Activated naive CD4-positive, alpha-beta T cell treated with anti-CD3 and anti-CD28 coated beads for 36 hours (primary cell): ENCODE results near the gene TMTC2. TPM values are rescaled to one million over a fixed set of nuclear protein-coding genes. Genes with fewer than 3 reads are reported as not detected.

Experiments used
- CTCF ChIA-PET: fragments of 350-600 bp; sonication (Branson Sonifier 250); formaldehyde crosslinking; loops from one replicate; lab custom pipeline; 2021; ENCODE audit warnings: antibody characterized with exemption; lab: Charles Lee
- DNase-seq: peaks from one replicate; pipeline ENCODE4 v3.0.0-alpha.2; 2020
- H3K27ac Mint-ChIP-seq: one replicate; pipeline ENCODE4 v1.8.0; 2021; ENCODE audit warnings: mild to moderate bottlenecking, mixed read lengths
- H3K27me3 Mint-ChIP-seq: one replicate; pipeline ENCODE4 v1.8.0; 2021; ENCODE audit warnings: low read depth, mixed read lengths
- H3K36me3 Mint-ChIP-seq: one replicate; pipeline ENCODE4 v1.8.0; 2021; ENCODE audit warnings: low read depth, mixed read lengths
- H3K4me1 Mint-ChIP-seq: one replicate; pipeline ENCODE4 v1.8.0; 2021; ENCODE audit warnings: low read depth, mixed read lengths
- H3K4me3 Mint-ChIP-seq: one replicate; pipeline ENCODE4 v1.8.0; 2021; ENCODE audit warnings: mild to moderate bottlenecking, moderate library complexity, mixed read lengths
- H3K9me3 Mint-ChIP-seq: one replicate; pipeline ENCODE4 v1.8.0; 2021; ENCODE audit warnings: mixed read lengths
- intact Hi-C: fragments of 100-400 bp; cut with micrococcal nuclease; formaldehyde crosslinking; loops from one replicate; pipeline ENCODE4 v1.15.1; 2023
- total RNA-seq, 2 experiments: library from RNA; stranded (reverse); gene quantifications; one replicate each; pipeline ENCODE4 v1.2.3, GENCODE V29; 2021

TMTC2 gene
- total RNA-seq, 2 experiments from 2014 or later: 3.1 TPM

- DNase-seq: no peak
- Mint-ChIP-seq H3K4me1 (no peaks in the 10 kb centered on the region), H3K27me3 (no peaks in the 10 kb centered on the region), H3K36me3 (no peaks in the 10 kb centered on the region), H3K9me3 (peaks cover 2% of the 10 kb centered on the region), H3K4me3 (no peak overlapping the region), H3K27ac (no peak overlapping the region)
- intact Hi-C loops: no loop called here
- CTCF ChIA-PET: interaction anchor here (0.6 kb wide), 1 partner anchor 298 kb away, joined by 4 read pairs; no protein-coding TSS in a partner anchor
These were observed 197.0 kb downstream of the TMTC2 start for GRCh38 chr12:82883394-82884355.

DNA sequence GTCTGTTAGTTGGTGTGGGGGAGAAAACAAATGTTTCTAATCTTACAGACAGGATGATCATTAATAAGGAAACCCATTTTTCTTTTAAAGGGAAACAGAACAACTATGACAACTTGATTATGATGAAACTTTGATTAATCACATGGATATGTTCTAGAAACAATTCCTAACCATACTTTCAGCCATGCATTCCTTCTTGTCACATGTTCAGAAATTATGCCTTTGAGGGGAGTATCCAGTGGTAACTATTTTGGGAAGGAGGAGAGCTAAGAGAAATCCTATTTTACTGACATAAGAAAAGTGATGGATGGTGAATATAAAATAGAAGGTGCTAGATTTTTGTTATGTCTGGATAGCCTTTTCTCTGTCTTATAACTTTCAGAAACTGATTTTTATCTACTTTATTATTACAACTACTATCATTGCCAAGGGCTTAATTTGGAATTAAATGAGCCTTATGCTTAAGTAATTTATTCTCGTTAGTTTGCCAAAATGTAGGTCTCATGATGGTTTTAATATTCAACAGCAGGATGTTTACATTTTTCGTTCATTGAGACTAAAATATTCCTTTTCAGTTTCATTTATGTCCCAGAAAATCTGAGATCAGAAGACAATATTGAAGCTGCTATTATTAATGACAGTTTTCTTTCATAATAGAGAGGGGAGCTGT lies 200.1 kb downstream of the TMTC2 start:
- H3K27ac Mint-ChIP-seq: no peak overlapping the region
- H3K36me3 Mint-ChIP-seq: no peaks in the 10 kb centered on the region
- H3K4me3 Mint-ChIP-seq: no peak overlapping the region
- no peaks in the 10 kb centered on the region for H3K27me3 Mint-ChIP-seq
- intact Hi-C loops: no loop called here
- H3K4me1 Mint-ChIP-seq: no peaks in the 10 kb centered on the region
- CTCF ChIA-PET: no interaction called here
- DNase-seq: no peak
- H3K9me3 Mint-ChIP-seq: peaks cover 2% of the 10 kb centered on the region

DNA sequence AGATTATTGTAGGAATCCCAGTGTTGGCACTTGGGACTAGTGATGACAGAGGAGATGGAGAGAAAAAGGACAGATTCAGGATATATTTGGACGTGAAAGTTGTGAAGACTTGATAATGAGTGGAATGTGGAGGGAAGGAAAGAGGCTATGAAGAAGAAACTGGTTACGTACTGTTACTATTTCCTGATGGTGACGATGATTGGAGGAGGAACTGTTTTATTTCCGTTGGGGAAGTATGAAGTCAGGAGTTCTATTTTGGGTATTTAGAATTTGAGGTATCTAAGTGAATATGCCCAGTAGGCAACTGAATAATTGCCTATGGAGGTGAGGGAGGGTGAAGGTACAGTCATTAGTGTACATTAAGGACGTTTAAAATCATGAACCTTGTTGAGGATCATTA lies 207.2 kb downstream of the TMTC2 start:
- no peak for DNase-seq
- CTCF ChIA-PET: no interaction called here
- intact Hi-C loops: no loop called here
- Mint-ChIP-seq H3K4me1 (no peaks in the 10 kb centered on the region), H3K9me3 (no peaks in the 10 kb centered on the region), H3K4me3 (no peak overlapping the region), H3K27me3 (peaks cover 2% of the 10 kb centered on the region), H3K36me3 (no peaks in the 10 kb centered on the region), H3K27ac (no peak overlapping the region)

GRCh38 chr12:82896277-82896676 lies 209.6 kb downstream of the TMTC2 start:
- Mint-ChIP-seq H3K9me3 (no peaks in the 10 kb centered on the region), H3K36me3 (no peaks in the 10 kb centered on the region), H3K4me3 (no peak overlapping the region), H3K27me3 (peaks cover 2% of the 10 kb centered on the region), H3K27ac (no peak overlapping the region), H3K4me1 (no peaks in the 10 kb centered on the region)
- intact Hi-C loops: no loop called here
- no peak for DNase-seq
- CTCF ChIA-PET: no interaction called here

DNA sequence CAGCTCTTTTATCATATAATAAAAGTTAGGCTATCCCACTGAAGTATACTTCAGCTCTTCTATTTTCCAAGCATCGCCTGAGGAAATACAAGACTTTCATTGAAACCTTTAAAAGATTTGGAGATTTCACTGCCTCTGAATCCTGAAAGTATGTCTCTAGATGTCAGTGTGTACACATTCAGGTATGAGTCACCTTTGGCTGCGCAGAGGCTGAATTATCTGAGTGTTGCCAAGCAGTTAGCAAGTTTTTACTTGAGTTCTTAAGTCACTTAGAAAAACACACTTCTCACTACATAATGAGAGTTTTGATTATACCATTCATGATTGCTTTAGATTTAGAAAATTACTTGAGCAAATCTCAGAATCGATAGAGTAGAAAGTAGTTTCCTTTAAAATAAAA lies 210.3 kb downstream of the TMTC2 start:
- no peak overlapping the region for H3K4me3 Mint-ChIP-seq
- no peak overlapping the region for H3K27ac Mint-ChIP-seq
- no peaks in the 10 kb centered on the region for H3K36me3 Mint-ChIP-seq
- no peaks in the 10 kb centered on the region for H3K4me1 Mint-ChIP-seq
- CTCF ChIA-PET: no interaction called here
- no peak for DNase-seq
- H3K9me3 Mint-ChIP-seq: no peaks in the 10 kb centered on the region
- H3K27me3 Mint-ChIP-seq: peaks cover 2% of the 10 kb centered on the region
- intact Hi-C loops: no loop called here

GRCh38 chr12:82898441-82898840 lies 211.7 kb downstream of the TMTC2 start:
- Mint-ChIP-seq H3K4me1 (no peaks in the 10 kb centered on the region), H3K4me3 (no peak overlapping the region), H3K27me3 (no peaks in the 10 kb centered on the region), H3K9me3 (no peaks in the 10 kb centered on the region), H3K36me3 (no peaks in the 10 kb centered on the region), H3K27ac (no peak overlapping the region)
- intact Hi-C loops: no loop called here
- DNase-seq: no peak
- CTCF ChIA-PET: no interaction called here

DNA sequence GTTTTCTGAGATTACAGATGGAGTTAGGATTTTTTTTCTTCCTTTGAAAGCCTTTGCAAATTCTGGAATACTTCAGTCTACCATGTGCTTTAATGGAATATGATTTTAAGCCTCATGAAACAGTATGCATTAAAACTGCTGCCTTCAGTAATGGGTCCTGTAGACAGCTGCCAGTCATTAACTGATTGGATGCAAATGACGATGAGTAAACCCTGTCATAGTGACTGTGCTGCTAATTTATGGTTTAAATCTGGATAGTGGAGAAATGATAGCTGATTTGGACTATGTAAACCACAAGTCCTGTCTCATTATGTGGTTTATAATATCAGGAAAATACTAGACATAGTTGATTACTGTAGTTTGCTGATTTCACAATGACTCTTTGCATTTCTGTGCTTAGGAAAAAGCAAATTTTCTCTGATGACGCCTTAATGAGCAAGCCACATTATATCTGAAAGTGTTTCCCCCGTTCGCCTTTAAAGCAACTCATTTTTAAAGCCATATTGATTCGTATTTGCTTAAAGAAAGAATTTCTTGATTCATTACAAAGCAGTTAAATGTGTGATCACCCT lies 217.6 kb downstream of the TMTC2 start:
- no peak for DNase-seq
- Mint-ChIP-seq H3K27ac (no peak overlapping the region), H3K4me3 (no peak overlapping the region), H3K36me3 (no peaks in the 10 kb centered on the region), H3K9me3 (no peaks in the 10 kb centered on the region), H3K27me3 (no peaks in the 10 kb centered on the region), H3K4me1 (no peaks in the 10 kb centered on the region)
- CTCF ChIA-PET: no interaction called here
- intact Hi-C loops: no loop called here

DNA sequence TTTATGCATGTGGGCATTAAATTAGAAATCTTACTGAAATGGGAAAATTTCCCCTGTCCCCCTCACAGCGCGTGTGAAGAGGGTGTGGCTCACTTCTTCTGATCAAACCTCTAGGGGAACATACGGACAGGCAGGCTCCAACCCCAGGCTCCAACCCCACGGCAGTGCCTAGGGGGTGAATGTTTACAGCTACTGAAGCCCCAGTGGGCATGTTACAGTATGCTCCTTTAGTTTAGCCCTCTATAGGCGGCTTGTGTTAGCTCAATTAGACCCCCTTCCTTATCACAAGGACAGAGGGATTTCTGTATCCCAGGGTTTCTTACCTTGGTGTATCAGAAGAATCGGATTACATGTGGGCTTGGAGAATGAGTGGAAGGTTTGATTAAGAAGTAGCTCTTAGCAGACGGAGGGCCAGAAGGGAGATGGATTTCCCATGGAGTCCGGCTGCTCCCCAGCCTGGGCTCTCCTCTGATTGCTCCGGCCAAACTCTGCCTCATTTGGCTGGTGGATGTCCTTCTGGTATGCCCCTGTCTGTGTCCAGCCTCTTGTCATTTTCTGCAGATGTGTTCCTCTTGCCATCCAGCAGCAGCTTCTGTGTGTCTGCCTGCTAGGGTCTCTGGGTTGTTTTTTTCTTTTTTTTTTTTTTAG lies 223.7 kb downstream of the TMTC2 start:
- no peaks in the 10 kb centered on the region for H3K4me1 Mint-ChIP-seq
- intact Hi-C loops: no loop called here
- H3K36me3 Mint-ChIP-seq: no peaks in the 10 kb centered on the region
- H3K9me3 Mint-ChIP-seq: no peaks in the 10 kb centered on the region
- H3K27me3 Mint-ChIP-seq: no peaks in the 10 kb centered on the region
- CTCF ChIA-PET: interaction anchor here (0.8 kb wide), 1 partner anchor 224 kb away, joined by 3 read pairs; the partner anchor contains the start of gene TMTC2
- no peak overlapping the region for H3K27ac Mint-ChIP-seq
- no peak for DNase-seq
- no peak overlapping the region for H3K4me3 Mint-ChIP-seq

DNA sequence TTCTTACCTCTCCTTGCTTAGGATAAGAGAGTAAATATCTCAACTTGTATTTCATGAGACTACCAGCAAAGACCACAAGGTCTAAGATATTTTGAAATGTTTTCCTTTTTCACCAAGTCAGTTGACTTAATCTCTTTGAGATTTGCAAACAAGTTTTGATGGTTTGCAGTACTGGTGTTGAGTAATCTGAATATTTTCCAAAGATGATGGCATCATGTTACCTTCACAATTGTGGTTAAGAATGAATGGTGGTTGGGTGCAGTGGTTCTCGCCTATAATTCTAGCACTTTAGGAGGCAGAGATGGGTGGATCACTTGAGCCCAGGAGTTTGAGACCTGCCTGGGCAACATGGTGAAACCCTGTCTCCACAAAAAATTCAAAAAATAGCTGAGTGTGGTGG lies 225.7 kb downstream of the TMTC2 start:
- DNase-seq: no peak
- H3K27ac Mint-ChIP-seq: no peak overlapping the region
- H3K36me3 Mint-ChIP-seq: no peaks in the 10 kb centered on the region
- intact Hi-C loops: no loop called here
- no peaks in the 10 kb centered on the region for H3K9me3 Mint-ChIP-seq
- no peak overlapping the region for H3K4me3 Mint-ChIP-seq
- CTCF ChIA-PET: no interaction called here
- H3K4me1 Mint-ChIP-seq: no peaks in the 10 kb centered on the region
- H3K27me3 Mint-ChIP-seq: no peaks in the 10 kb centered on the region

GRCh38 chr12:82919388-82920054 lies 232.8 kb downstream of the TMTC2 start:
- H3K27ac Mint-ChIP-seq: no peak overlapping the region
- no peaks in the 10 kb centered on the region for H3K4me1 Mint-ChIP-seq
- no peak overlapping the region for H3K4me3 Mint-ChIP-seq
- intact Hi-C loops: no loop called here
- H3K9me3 Mint-ChIP-seq: no peaks in the 10 kb centered on the region
- no peaks in the 10 kb centered on the region for H3K36me3 Mint-ChIP-seq
- CTCF ChIA-PET: no interaction called here
- no peak for DNase-seq
- H3K27me3 Mint-ChIP-seq: no peaks in the 10 kb centered on the region

DNA sequence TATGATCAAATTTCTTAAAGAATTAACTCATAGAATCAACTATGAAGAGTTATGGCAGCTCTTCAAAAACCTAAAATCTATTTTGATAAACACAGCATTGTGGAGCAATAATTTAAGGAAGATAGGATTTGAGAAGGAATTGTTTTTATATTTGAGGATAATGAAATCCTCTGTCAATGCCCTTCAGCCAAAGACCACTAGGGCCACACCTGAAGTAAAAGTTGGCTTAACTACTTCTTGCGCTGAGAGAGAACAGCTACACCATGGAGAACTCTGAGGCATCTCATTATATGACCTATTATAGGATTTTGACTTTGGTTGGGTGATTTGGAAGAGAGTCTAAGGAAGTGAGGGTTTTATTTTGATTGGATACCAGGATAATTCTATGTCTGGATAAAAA lies 237.2 kb downstream of the TMTC2 start:
- no peak for DNase-seq
- Mint-ChIP-seq H3K27me3 (no peaks in the 10 kb centered on the region), H3K36me3 (no peaks in the 10 kb centered on the region), H3K9me3 (no peaks in the 10 kb centered on the region), H3K4me3 (no peak overlapping the region), H3K27ac (no peak overlapping the region), H3K4me1 (no peaks in the 10 kb centered on the region)
- CTCF ChIA-PET: interaction anchor here (1.3 kb wide), 1 partner anchor 238 kb away, joined by 3 read pairs; no protein-coding TSS in a partner anchor
- intact Hi-C loops: no loop called here

GRCh38 chr12:82926630-82927029 lies 239.9 kb downstream of the TMTC2 start:
- H3K4me3 Mint-ChIP-seq: no peak overlapping the region
- H3K36me3 Mint-ChIP-seq: no peaks in the 10 kb centered on the region
- H3K27me3 Mint-ChIP-seq: no peaks in the 10 kb centered on the region
- intact Hi-C loops: no loop called here
- no peak for DNase-seq
- H3K27ac Mint-ChIP-seq: no peak overlapping the region
- H3K4me1 Mint-ChIP-seq: no peaks in the 10 kb centered on the region
- CTCF ChIA-PET: interaction anchor here (0.6 to 0.7 kb wide), 2 partner anchors 240 to 748 kb away, joined by 3 read pairs; partner anchors contain the start of gene TMTC2
- H3K9me3 Mint-ChIP-seq: no peaks in the 10 kb centered on the region
